ENCODE measurements around the gene NRGN. TPM values are rescaled to one million over a fixed set of nuclear protein-coding genes. Genes with fewer than 3 reads are reported as not detected.

NRGN gene
- 0.45 and 0.46 TPM in 2 replicates for total RNA-seq (2014; rRNA removed; shearing (Covaris generic))

DNA sequence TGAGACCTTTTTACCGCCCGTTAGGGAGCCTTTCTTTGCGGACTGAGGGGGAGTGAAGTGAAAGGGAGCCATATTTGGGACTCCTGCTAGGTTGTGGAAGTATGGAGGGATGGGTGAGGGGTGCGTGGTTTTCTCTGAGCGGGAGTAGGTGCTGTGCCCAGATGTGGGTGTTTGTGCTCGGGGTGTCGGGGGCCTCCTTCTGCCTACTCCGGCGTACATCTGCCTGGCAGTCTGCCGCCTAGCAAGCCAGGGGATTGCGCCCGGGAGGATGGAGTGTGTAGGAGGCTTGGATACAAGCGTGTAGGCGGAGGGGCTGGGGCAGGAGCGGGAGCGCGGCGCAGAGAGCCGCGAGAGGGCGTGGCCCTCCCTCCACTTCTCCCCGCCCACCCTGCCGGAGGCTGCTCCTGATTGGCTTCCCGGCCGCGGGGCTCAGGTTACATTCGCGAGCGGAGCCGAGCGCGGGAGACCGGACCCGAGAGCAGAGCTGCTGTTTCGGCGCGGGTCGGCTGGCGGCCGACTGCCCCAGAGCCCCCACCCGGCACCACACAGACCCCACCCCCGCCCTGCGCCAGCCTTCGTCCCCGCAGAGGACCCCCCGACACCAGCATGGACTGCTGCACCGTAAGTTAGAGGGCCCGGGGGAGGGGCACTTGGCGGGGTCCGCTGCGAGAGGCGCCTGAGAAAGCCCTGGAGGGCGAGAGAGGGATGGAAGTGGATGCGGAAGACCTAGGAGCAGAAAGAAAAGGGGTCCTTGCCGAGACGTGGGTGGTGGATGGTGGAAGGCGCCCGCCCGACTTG lies at the start of gene NRGN:
TSS of gene NRGN (plus strand) at position 464 of the 798 bp plus-strand sequence. CDS start at position 607, 143 bp downstream.
- DNase-seq (ENCODE audit: low spot score), result peak; percentile 58

GRCh38 chr11:124693142-124693541 lies 46.6 kb upstream of the NRGN start:
- DNase-seq (ENCODE audit: low spot score), result no peak

DNA sequence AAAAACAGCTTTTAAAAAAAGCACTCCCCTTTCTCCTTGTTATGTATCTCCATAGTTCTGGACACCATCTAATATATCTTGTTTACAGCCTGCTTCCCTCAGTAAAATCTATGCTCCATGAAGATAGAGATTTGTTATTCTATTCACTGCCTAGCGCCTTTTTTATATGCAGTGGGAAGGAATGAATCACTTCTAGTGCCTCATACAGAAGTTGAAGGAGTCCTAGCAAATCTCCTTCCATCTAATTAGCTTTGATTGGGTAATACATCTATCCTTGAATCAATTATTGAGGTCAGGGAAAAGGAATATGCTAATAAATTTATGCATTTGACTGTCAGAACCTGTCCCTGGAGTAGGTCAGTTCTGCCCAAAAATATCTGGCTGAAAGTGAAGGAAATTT lies 40.2 kb upstream of the NRGN start:
- no peak for DNase-seq (ENCODE audit: low spot score)

- no peak for DNase-seq (ENCODE audit: low spot score)
These were observed 39.7 kb upstream of the NRGN start for GRCh38 chr11:124700028-124700427.

GRCh38 chr11:124707829-124708228 lies 31.9 kb upstream of the NRGN start:
- no peak for DNase-seq (ENCODE audit: low spot score)

DNA sequence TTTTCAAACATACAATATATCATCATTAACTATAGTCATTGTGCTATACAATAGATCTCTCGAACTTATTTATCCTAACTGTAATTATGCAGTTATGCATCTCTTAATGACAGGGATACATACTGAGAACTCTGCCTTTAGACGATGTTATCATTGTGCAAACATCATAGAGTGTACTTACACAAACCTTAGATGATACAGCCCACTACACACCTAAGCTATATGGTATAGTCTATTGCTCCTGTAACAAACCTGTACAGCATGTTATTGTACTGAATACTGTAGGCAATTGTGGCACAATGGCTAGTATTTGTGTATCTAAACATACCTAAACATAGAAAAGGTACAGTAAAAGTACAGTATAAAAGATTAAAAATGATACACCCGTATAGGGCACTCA lies 27.4 kb upstream of the NRGN start:
- DNase-seq (ENCODE audit: low spot score), result no peak

DNA sequence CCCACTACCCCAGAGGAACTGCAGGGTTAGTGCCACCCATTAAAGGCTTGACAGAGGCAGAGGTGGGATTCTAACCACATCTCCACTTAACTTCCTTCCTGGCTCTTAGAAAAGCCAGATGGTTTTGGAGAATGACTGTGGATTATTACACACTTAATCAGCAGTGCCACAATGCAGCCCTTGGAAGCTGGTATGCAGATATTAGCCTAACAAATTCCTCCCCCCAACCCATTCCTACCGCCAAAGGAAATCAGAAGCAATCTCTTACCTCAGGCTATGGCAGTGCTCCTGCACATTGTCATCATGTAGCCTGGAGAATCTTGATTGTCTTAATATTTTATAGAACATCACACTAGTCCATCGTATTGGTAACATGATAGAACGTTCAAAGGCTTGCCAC lies 23.2 kb upstream of the NRGN start:
- DNase-seq (ENCODE audit: low spot score), result no peak

GRCh38 chr11:124717421-124717785 lies 22.3 kb upstream of the NRGN start:
- DNase-seq (ENCODE audit: low spot score), result no peak

DNA sequence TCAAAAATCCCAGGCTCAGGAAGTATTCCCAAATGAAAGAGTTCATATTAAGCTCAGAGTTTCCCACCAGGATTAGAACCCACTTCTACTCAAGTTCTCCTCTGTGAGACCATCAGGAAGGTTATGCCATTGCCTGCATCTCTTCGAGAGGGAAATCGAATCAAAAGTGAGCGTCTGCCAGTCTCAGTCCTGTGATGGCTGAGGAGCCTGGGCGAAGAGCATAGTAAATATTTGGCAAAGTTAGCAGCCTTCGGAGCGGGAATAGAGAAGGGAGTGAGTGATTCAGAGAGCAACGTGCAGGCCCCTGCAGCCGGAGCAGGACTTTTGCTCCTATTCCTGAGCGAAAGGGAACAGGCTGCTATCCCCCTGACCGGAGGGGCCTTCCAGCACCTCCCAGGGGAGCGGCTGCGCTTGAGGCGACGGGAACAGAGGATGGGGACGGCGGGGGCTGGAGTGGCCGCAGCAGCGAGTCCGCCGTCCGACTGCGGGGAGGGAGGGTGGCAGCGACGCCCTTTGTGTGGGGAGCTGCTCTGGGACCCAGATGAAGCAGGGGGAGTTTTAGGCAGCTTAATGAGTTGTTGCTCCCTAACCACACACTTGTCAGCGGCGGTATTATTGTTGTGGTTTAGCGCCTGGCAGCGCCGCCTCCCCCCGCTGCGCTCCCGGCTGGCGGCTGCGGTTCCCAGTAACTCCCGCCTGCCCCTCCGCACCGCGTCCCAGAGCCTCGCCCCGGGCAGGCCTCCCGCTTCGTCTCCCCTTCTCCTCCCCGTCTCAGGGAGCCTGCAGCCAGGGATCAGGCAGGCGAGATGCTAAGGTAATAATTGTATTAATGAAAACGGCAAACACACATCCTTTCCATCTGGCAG lies 21.7 kb upstream of the NRGN start:
- peak; percentile 13 for DNase-seq (ENCODE audit: low spot score)

DNA sequence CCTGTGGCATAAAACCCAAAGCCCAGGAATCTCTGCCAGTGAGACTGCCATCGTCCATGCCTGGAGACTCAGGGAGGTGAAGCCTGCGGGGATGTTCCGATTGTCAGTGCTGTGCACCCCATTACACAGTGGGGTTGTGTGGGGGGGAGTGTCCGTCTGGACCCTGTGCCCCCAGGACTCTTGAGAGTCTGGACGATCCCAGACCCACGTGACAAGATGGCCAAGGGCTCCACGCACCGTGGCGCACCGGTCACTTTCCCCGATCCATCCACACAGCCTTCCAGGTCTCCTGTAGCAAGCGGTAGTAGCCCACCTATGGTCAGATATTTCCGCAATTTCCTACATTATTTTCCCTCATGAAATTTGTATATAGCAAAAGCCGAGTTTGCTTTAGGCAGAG lies 20.9 kb upstream of the NRGN start:
- DNase-seq (ENCODE audit: low spot score), result no peak

GRCh38 chr11:124719534-124719933 lies 20.2 kb upstream of the NRGN start:
- DNase-seq (ENCODE audit: low spot score), result no peak

DNA sequence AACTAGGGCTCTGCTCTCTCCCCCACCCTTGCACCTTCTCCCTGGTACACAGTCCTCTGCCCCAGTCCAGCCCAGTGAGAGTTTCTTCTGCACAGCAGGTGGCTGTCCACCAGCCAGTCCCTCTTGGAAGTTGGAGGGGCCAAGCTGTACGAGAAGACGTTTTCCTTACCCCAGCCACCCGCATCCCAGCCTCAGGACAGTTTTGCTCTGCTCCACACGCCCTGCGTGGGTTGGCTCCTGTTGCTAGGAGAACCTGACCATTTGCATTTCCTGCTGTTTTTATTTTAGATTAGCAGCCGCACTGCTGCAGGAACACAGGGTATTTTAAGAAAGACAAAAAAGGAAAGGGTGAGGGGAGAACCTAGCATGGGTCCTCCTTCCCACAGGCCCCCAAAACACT lies 17.6 kb upstream of the NRGN start:
- DNase-seq (ENCODE audit: low spot score), result no peak

DNA sequence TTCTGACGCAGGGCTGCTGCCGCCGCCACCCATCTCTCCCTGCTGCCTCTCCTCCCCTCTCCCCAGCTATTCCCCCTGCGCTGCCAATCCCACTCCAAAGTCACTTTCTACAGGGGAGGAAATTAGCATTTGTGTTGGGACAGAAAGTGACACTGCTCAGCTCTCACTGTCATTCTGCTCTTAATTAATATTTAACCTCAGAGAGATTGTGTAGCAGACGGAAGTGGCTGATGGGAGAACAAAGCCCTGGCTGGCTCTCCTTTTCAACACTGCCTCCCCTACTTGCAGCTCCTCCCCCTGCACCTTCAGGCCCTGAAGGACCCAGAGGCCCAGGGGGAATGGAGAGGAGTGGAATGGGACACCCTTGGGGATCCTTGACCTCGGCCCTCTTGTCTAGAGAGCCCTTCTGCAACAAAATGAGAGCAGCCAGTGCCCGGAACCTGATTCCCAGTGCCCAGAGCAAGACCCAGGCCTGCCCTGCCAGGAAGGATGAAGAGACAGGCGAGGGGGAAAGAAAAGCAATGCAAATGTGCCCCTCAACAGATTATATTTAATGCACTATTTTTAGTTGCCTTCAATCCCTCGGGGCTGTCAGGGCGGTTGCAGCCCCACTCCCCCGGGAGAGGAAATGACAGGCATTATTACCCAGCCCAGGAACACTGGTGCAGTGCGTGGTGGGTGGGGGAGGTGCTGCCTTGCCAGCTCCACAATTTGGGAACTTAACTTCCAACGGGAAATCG lies 14.6 kb upstream of the NRGN start:
- DNase-seq (ENCODE audit: low spot score), result no peak

- DNase-seq (ENCODE audit: low spot score), result peak; percentile 29
These were observed 14.0 kb upstream of the NRGN start for GRCh38 chr11:124725719-124726105.

DNA sequence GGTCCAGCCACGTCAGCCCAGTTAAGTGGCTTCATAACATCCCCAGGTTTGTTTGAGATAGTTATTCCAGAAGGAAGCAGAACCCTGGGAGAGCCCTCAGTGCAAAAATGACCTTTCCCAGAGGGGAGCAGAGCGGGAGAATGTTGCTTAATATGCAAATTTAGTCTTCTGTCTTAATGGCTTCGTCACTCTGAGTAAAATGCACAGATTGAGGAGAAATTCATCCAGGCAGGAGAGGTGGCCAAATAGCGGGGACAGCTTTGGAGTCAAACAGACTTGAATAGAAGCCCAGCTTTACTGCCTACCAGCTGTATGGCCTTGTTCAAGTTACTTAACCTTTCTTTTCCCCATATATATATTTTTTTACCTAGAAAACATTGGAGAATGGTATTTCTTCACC lies 12.3 kb upstream of the NRGN start:
- no peak for DNase-seq (ENCODE audit: low spot score)

DNA sequence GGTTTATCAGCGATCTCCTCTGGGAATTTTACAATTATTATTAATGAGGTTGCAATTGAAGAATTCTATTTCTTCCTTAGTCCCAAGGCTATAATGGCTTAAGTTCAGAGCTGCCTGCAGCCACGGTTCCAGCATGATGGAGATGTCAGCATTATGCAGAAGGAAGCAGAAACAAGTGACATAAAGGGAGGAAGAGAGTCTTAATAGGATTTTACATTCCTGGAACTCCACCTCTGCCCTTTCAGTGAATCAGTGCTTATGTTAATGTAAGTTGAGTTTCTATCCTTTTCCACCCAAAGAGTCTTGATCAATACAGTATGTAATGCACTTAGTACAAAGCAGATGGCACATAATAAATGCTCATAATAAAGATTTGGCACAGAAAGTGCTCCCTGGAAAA lies 11.6 kb upstream of the NRGN start:
- DNase-seq (ENCODE audit: low spot score), result no peak

DNA sequence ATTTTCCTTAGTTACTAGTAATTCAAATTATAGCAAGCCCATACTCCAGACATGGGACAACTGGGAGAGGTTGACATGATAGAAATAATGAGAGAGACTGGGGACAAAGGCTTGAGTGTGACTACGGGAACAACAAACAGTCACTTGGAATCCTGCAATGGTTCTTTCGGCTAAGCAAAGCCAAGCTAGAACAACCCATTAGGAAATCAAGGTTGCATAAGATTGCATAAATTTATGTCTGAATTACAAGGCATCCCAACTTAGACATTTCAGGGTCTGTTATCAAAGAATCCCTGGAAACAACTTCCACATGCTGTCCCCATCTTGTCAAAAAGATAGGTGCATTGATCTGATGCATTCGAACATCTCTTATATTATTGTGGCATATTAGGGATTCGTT lies 10.2 kb upstream of the NRGN start:
- DNase-seq (ENCODE audit: low spot score), result no peak

DNA sequence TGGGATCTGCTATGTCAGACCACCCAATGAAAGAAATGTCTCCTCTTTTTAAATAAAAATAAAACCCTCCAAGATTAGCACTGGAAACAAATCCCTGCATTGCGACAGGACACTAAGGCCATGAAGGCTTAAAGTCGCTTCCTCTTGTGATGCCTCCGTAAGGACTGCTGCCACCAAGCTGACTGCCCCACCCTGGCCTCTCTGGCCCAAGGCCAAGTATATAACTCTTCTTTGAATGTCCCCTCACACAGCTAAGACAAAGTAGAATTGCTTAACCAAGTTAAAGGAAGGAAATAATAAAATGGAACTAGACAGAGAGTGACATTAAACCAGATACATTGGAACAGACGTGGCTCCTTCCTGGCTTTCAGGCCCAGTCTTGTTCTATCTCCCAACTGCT lies 7.5 kb upstream of the NRGN start:
- no peak for DNase-seq (ENCODE audit: low spot score)

- no peak for DNase-seq (ENCODE audit: low spot score)
These were observed 3.0 kb upstream of the NRGN start for GRCh38 chr11:124736736-124737135.

DNA sequence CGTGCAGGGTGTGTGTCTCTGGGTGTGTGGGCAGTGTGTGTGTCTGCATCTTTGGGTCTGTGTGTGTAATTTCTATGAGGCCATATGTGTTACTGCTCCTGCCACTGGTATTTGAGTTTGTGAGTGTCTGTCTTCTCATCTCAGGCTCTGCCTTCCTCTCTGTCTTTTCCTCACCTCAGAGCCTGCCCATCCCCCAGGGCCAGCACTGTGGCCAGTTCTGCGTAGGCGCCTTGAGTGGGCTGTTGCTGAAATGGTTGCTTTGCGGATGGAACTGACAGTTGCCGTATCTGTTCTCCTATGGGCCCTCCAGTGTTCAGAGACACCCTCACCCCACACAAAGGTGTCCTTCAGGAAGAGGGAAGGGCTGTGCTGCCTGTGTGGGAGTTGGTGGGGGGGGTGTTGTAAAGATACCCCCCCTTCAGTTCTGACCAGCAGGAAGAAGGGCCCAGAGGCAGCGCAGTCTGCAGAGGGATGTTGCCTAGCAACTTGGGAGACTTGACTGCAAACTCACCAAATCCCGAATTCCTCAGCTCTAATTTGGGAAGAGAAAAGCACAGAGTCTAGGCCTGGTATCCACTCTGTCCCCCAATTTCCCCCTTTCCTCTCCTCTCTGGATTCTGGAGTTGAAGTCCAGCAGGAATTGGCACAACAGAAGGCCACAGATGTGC lies 2.0 kb upstream of the NRGN start:
- DNase-seq (ENCODE audit: low spot score), result no peak

GRCh38 chr11:124738713-124739478 lies 846 bp upstream of the NRGN start:
- DNase-seq (ENCODE audit: low spot score), result no peak
